Left lobe of liver (tissue), 2 donors: ENCODE measurements around the gene B3GALT5. TPM values are rescaled to one million over a fixed set of nuclear protein-coding genes. Genes with fewer than 3 reads are reported as not detected.
"Not testable (repeated sequence)": the region's sequence is repeated elsewhere in the genome, so short reads cannot be mapped to it uniquely, and the experiment has no call there.

Experiments
- ATAC-seq: fragments of 200-7000 bp; cut with Tn5 transposase; one replicate; pipeline ENCODE4 v1.9.1; 2020; ENCODE audit warnings: mild to moderate bottlenecking, moderate library complexity
- DNase-seq: peaks from one replicate; pipeline ENCODE4 v3.0.0-alpha.2; 2020; ENCODE audit warnings: low spot score
- total RNA-seq: library from RNA; stranded (reverse); gene quantifications from one replicate; pipeline ENCODE4 v1.2.1, GENCODE V29; 2021
- donor health status: DM: no; HTN: no; CAD: no; lungs with moderate emphysema.
- donor health status: DM: no; HTN: yes; CAD: no.

Gene B3GALT5
- 0.23 TPM for total RNA-seq

- ATAC-seq = no peak
- DNase-seq = no peak
Measured at GRCh38 chr21:39612233-39613040, at the start of gene B3GALT5. B3GALT5 (plus strand) TSS chr21:39612940; CDS start chr21:39660560, 47,620 bp downstream.

DNA sequence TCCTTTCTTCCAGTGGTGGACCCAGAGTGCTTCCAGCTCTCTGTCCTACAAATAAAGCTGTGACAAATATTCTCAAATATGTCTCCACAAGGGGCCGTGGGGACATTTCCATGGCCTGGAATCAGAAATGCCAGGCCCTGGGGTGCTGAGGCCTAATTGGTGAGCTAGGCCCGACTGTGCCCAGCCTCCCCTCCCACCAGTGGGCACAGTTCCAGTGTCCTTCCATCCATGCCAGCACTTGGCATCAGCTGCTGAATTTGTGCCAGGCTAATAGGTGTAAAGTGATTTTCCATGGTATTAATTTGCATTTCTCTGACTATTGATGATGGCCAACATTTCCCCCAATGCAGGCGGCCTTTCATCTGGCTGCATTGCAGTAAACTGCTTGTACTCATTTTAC lies 48.5 kb upstream of the B3GALT5 start:
- no peak for ATAC-seq
- no peak for DNase-seq

- DNase-seq (no peak), ATAC-seq (no peak)
Measured at GRCh38 chr21:39567180-39567972, 45.4 kb upstream of the B3GALT5 start.

- ATAC-seq (no peak), DNase-seq (no peak)
Measured at GRCh38 chr21:39568361-39568760, 44.4 kb upstream of the B3GALT5 start.

- no peak for ATAC-seq
Measured at GRCh38 chr21:39575775-39576174, 37.0 kb upstream of the B3GALT5 start.

GRCh38 chr21:39576518-39577128 lies 36.1 kb upstream of the B3GALT5 start:
- ATAC-seq = no peak

More at GRCh38 chr21:39575775-39576174, 37.0 kb upstream of the B3GALT5 start:
- no peak for DNase-seq

GRCh38 chr21:39579734-39580332 lies 32.9 kb upstream of the B3GALT5 start:
- DNase-seq (no peak), ATAC-seq (no peak)

More at GRCh38 chr21:39576518-39577128, 36.1 kb upstream of the B3GALT5 start:
- no peak for DNase-seq

- no peak for ATAC-seq
Measured at GRCh38 chr21:39580744-39581143, 32.0 kb upstream of the B3GALT5 start.

DNA sequence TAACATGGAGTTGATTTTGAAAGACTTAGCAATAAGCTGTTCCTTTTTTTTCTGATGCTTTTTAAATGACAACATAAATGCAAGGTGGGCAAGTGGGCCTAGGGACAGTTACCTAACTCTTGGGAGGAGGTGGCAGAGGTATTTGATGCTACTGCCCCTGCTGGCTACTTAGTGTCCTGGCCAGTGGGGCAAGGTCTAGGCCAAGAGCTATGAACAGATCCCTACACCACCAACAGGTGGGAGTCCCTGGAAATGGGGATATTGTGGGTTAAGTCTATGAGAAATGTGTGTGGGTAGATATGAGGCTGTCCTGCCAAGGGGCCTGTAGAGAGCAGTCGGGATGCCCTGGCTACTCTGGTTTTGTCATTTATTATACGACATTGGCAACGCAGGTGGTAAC lies 31.3 kb upstream of the B3GALT5 start:
- ATAC-seq (no peak), DNase-seq (no peak)

More at GRCh38 chr21:39580744-39581143, 32.0 kb upstream of the B3GALT5 start:
- DNase-seq = no peak

GRCh38 chr21:39582749-39583148 lies 30.0 kb upstream of the B3GALT5 start:
- ATAC-seq (no peak), DNase-seq (no peak)

GRCh38 chr21:39583586-39583985 lies 29.2 kb upstream of the B3GALT5 start:
- DNase-seq, ATAC-seq: not testable (repeated sequence)

DNA sequence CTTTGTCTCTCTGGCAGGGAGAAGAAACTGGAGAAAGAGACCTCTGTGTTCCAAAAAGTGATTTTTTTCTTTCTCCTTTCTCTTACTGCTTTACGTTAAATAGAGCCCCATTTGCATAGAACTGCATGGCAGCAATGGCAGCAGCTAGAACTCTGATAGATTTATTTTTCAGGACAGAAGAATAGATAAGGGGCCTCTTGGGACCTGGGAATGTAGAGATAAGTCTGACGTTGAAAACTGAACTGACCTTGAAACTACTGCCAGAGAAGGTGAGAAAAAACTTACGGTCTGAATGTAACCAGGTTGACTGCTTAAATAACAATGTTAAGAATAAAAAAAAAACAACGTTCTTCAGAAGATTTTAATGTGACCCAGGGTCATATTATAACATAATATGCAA lies 25.4 kb upstream of the B3GALT5 start:
- DNase-seq (no peak), ATAC-seq (no peak)

GRCh38 chr21:39588884-39589283 lies 23.9 kb upstream of the B3GALT5 start:
- no peak for ATAC-seq
- no peak for DNase-seq

DNA sequence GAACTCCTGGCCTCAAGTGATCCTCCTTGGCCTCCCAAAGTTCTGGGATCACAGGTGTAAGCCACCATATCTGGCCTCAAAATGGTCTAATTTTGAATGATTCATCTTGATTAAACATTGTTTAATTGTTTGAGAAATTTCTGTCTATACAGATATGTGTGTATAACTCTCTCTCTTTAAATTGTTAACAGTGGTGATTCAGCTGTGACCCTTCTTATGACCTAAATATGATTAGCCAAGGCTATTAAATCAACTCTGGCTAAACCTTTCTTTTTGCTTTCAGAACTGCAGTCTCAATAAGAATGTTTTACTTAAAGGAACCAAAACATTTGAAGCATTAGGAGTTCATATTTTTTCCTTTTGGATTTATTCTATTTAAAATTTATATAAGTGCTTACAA lies 19.2 kb upstream of the B3GALT5 start:
- ATAC-seq (no peak), DNase-seq (no peak)

DNA sequence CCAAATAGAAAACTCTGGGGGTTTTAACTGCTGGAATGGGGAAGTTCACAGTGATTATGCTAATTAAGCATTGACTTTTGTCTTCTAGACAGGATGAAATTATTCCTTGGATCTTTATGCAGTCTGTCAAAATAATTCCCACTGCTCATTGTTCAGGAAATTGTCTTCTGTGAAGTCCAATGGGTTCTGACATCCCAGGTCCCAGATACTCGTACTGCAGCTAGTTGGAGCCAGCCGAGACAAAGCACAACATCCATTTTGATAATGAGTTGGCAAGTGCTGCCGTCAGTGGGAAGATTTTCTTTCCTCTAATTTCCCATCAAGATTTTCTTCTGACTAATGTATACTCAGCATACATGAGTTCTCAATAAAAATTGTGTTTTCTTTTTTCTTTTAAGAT lies 17.3 kb upstream of the B3GALT5 start:
- DNase-seq = no peak
- no peak for ATAC-seq

GRCh38 chr21:39597595-39597994 lies 15.1 kb upstream of the B3GALT5 start:
- no peak for ATAC-seq
- no peak for DNase-seq

GRCh38 chr21:39599191-39599970 lies 13.4 kb upstream of the B3GALT5 start:
- DNase-seq (no peak), ATAC-seq (no peak)

DNA sequence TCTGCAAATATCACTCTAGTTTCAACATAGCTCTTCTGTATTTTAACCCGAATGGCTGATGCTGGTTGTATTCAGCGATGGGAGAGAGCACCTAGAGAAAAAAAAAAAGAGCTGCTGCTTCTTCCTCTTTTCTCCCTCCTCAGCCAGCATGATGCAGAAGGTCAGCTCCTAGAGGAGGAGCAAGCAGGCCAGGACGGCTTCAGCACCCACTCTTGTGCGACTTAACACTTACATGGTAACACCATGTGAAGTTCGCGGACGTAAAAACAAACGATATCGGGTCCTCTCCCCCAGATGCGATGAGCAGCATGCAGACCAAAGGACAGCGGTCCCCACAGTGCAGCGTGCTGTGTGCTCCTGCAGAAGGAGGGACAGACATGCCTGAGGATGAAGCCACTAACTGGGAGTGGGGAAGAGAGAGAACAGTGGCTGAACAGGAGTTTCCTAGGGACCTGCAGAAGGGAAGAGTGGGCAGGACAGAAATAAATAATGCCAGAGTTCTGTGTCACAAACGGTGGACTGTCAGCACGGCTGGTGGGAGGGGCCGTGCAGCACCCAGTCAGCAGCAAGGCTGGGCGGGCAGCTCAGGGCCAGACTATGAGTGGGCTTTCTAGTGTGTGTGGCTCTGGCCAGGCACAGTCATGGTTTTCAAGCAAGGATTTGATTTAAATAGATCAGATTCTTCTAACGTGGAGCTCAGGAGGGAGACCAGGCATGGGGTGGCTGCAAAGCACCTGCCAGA lies 11.4 kb upstream of the B3GALT5 start:
- ATAC-seq (no peak), DNase-seq (no peak)

DNA sequence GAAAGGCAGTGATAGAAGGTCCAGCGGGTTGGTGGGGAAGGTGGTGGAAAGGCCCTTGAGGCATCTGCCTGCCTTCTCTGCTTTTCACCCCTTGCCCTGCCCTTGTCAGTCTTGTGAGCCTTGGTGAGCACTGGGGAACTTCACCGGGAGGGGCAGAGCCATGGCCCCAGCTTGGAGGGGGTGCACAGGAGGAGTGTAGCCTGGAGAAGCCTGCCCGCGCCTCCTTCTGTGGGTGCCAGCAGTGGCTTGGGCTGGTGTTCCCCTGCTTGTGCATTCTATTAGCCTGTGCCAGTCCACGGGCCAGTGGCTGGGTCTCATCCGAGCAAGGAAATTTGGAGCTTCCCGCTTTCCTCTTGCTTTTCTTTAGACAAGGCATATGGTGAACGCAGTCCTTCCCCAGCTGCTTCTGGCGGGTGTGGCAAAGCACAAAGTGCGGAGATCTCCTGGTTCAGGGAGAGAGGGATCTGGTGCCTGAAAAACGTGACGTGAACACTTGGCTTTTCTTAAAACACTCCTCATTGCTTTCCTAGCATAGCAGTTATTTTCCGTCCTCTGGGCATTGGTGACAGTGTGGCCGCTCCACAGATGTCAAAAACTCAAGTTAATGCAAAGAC lies 10.6 kb upstream of the B3GALT5 start:
- ATAC-seq = no peak
- no peak for DNase-seq
